Measurements from ENCODE around the gene TMEM125.

TMEM125 gene

GRCh38 chr1:43279161-43279560, 9.4 kb downstream of the TMEM125 start:
- Histone ChIP-seq H2BK120ac (ENCODE audit: low read depth, low read length) (peak overlapping the region; percentile 77), H3K79me1 (ENCODE audit: low read depth, low read length) (no peaks in the 10 kb centered on the region), H2AFZ (ENCODE audit: low read length) (no peak overlapping the region), H4K91ac (ENCODE audit: low read depth, low read length, poor library complexity) (no peak overlapping the region), H3K4ac (ENCODE audit: low read length) (peak overlapping the region; percentile 13), H2AK5ac (ENCODE audit: low read depth, low read length) (peak overlapping the region; percentile 50), H2BK5ac (ENCODE audit: low read length) (peak overlapping the region; percentile 39), H3K4me1 (ENCODE audit: control insufficient read depth in 2 of 2, insufficient read depth in 1 of 2, low read depth in 1 of 2, low read length in 2 of 2) (peaks cover 9% of the 10 kb centered on the region in 2 donors), H2BK12ac (ENCODE audit: low read length) (no peak overlapping the region), H3K27me3 (ENCODE audit: control insufficient read depth in 3 of 3, insufficient read depth in 3 of 3, low read depth in 1 of 3, low read length in 3 of 3) (peaks cover 0 to 2% (median 0%) of the 10 kb centered on the region in 3 experiments), H3K18ac (ENCODE audit: low read length) (peak overlapping the region; percentile 52), H3K14ac (ENCODE audit: low read length) (no peak overlapping the region), H3K23ac (ENCODE audit: low read depth, low read length, poor library complexity) (peak overlapping the region; percentile 28), H3K27ac (replicated peaks; ENCODE audit: low read length) (no peak overlapping the region), H3K9ac (ENCODE audit: low read depth, low read length, poor library complexity) (no peak overlapping the region), H2BK15ac (ENCODE audit: low read length) (no peak overlapping the region), H3K4me2 (ENCODE audit: insufficient read depth, low read length, poor library complexity, severe bottlenecking) (no peak overlapping the region), H4K8ac (ENCODE audit: low read depth, low read length) (no peak overlapping the region), H3K9me3 (replicated peaks in 1 of 2; ENCODE audit: control insufficient read depth in 2 of 2, insufficient read depth in 1 of 2, low read depth in 1 of 2, low read length in 2 of 2) (peaks cover 0 to 5% of the 10 kb centered on the region in 2 donors), H3K36me3 (replicated peaks in 1 of 2; ENCODE audit: control insufficient read depth in 2 of 2, insufficient read depth in 2 of 2, low read length in 2 of 2) (no peaks in the 10 kb centered on the region), H3K4me3 (ENCODE audit: low read length in 2 of 2) (no peak overlapping the region)
- no peak for DNase-seq (ENCODE audit: low spot score)
- no CpG with 5 or more reads among the region's 5 CpGs for WGBS, 2 donors (ENCODE audit: extremely low coverage in 2 of 2, insufficient read length in 2 of 2, insufficient replicate concordance in 1 of 2)

GRCh38 chr1:43279666-43280065, 9.9 kb downstream of the TMEM125 start:
- no peak overlapping the region for H3K14ac ChIP-seq (ENCODE audit: low read length)
- no peak overlapping the region for H2AK5ac ChIP-seq (ENCODE audit: low read depth, low read length)
- no peak overlapping the region for H3K18ac ChIP-seq (ENCODE audit: low read length)
- H3K23ac ChIP-seq (ENCODE audit: low read depth, low read length, poor library complexity): no peak overlapping the region
- no peak overlapping the region for H3K4ac ChIP-seq (ENCODE audit: low read length)
- no peak overlapping the region for H2BK12ac ChIP-seq (ENCODE audit: low read length)
- no CpG with 5 or more reads among the region's 6 CpGs for WGBS, 2 donors (ENCODE audit: extremely low coverage in 2 of 2, insufficient read length in 2 of 2, insufficient replicate concordance in 1 of 2)
- H2BK15ac ChIP-seq (ENCODE audit: low read length): no peak overlapping the region
- H3K4me1 ChIP-seq (ENCODE audit: control insufficient read depth in 2 of 2, insufficient read depth in 1 of 2, low read depth in 1 of 2, low read length in 2 of 2): peaks cover 9 to 10% of the 10 kb centered on the region in 2 donors
- H3K9ac ChIP-seq (ENCODE audit: low read depth, low read length, poor library complexity): no peak overlapping the region
- peak overlapping the region; percentile 77 for H2BK120ac ChIP-seq (ENCODE audit: low read depth, low read length)
- peaks cover 0 to 6% (median 0%) of the 10 kb centered on the region in 3 experiments for H3K27me3 ChIP-seq (ENCODE audit: control insufficient read depth in 3 of 3, insufficient read depth in 3 of 3, low read depth in 1 of 3, low read length in 3 of 3)
- DNase-seq (ENCODE audit: low spot score): no peak
- H4K91ac ChIP-seq (ENCODE audit: low read depth, low read length, poor library complexity): no peak overlapping the region
- H3K4me3 ChIP-seq (ENCODE audit: low read length in 2 of 2): no peak overlapping the region
- peaks cover 0 to 5% of the 10 kb centered on the region in 2 donors for H3K9me3 ChIP-seq (replicated peaks in 1 of 2; ENCODE audit: control insufficient read depth in 2 of 2, insufficient read depth in 1 of 2, low read depth in 1 of 2, low read length in 2 of 2)
- no peaks in the 10 kb centered on the region for H3K36me3 ChIP-seq (replicated peaks in 1 of 2; ENCODE audit: control insufficient read depth in 2 of 2, insufficient read depth in 2 of 2, low read length in 2 of 2)
- no peak overlapping the region for H3K27ac ChIP-seq (replicated peaks; ENCODE audit: low read length)
- no peaks in the 10 kb centered on the region for H3K79me1 ChIP-seq (ENCODE audit: low read depth, low read length)
- H2BK5ac ChIP-seq (ENCODE audit: low read length): peak overlapping the region; percentile 39
- no peak overlapping the region for H4K8ac ChIP-seq (ENCODE audit: low read depth, low read length)
- no peak overlapping the region for H3K4me2 ChIP-seq (ENCODE audit: insufficient read depth, low read length, poor library complexity, severe bottlenecking)
- no peak overlapping the region for H2AFZ ChIP-seq (ENCODE audit: low read length)

GRCh38 chr1:43280692-43281091, 10.9 kb downstream of the TMEM125 start:
- Histone ChIP-seq H3K27me3 (ENCODE audit: control insufficient read depth in 3 of 3, insufficient read depth in 3 of 3, low read depth in 1 of 3, low read length in 3 of 3) (peaks cover 0 to 7% (median 3%) of the 10 kb centered on the region in 3 experiments), H3K9ac (ENCODE audit: low read depth, low read length, poor library complexity) (no peak overlapping the region), H3K23ac (ENCODE audit: low read depth, low read length, poor library complexity) (no peak overlapping the region), H4K8ac (ENCODE audit: low read depth, low read length) (no peak overlapping the region), H3K27ac (replicated peaks; ENCODE audit: low read length) (no peak overlapping the region), H2BK12ac (ENCODE audit: low read length) (no peak overlapping the region), H2AFZ (ENCODE audit: low read length) (no peak overlapping the region), H3K4me2 (ENCODE audit: insufficient read depth, low read length, poor library complexity, severe bottlenecking) (no peak overlapping the region), H3K18ac (ENCODE audit: low read length) (peak overlapping the region; percentile 32), H3K14ac (ENCODE audit: low read length) (no peak overlapping the region), H3K9me3 (replicated peaks in 1 of 2; ENCODE audit: control insufficient read depth in 2 of 2, insufficient read depth in 1 of 2, low read depth in 1 of 2, low read length in 2 of 2) (peaks cover 0 to 5% of the 10 kb centered on the region in 2 donors), H3K4me3 (ENCODE audit: low read length in 2 of 2) (no peak overlapping the region), H3K4me1 (ENCODE audit: control insufficient read depth in 2 of 2, insufficient read depth in 1 of 2, low read depth in 1 of 2, low read length in 2 of 2) (peaks cover 9 to 19% of the 10 kb centered on the region in 2 donors), H3K79me1 (ENCODE audit: low read depth, low read length) (no peaks in the 10 kb centered on the region), H3K4ac (ENCODE audit: low read length) (no peak overlapping the region), H2AK5ac (ENCODE audit: low read depth, low read length) (no peak overlapping the region), H2BK120ac (ENCODE audit: low read depth, low read length) (no peak overlapping the region), H2BK15ac (ENCODE audit: low read length) (no peak overlapping the region), H4K91ac (ENCODE audit: low read depth, low read length, poor library complexity) (no peak overlapping the region), H3K36me3 (replicated peaks in 1 of 2; ENCODE audit: control insufficient read depth in 2 of 2, insufficient read depth in 2 of 2, low read length in 2 of 2) (no peaks in the 10 kb centered on the region), H2BK5ac (ENCODE audit: low read length) (no peak overlapping the region)
- no CpG with 5 or more reads among the region's 2 CpGs for WGBS, 2 donors (ENCODE audit: extremely low coverage in 2 of 2, insufficient read length in 2 of 2, insufficient replicate concordance in 1 of 2)
- no peak for DNase-seq (ENCODE audit: low spot score)

GRCh38 chr1:43282220-43283195, 12.7 kb downstream of the TMEM125 start:
- no peaks in the 10 kb centered on the region for H3K36me3 ChIP-seq (replicated peaks in 1 of 2; ENCODE audit: control insufficient read depth in 2 of 2, insufficient read depth in 2 of 2, low read length in 2 of 2)

More at GRCh38 chr1:43282220-43283195, 12.7 kb downstream of the TMEM125 start:
- H3K9me3 ChIP-seq (replicated peaks in 1 of 2; ENCODE audit: control insufficient read depth in 2 of 2, insufficient read depth in 1 of 2, low read depth in 1 of 2, low read length in 2 of 2): peaks cover 0 to 5% of the 10 kb centered on the region in 2 donors
- H2BK120ac ChIP-seq (ENCODE audit: low read depth, low read length): no peak overlapping the region
- H3K4me3 ChIP-seq (ENCODE audit: low read length in 2 of 2): no peak overlapping the region
- WGBS, 2 donors (ENCODE audit: extremely low coverage in 2 of 2, insufficient read length in 2 of 2, insufficient replicate concordance in 1 of 2): no CpG with 5 or more reads among the region's 15 CpGs
- no peak overlapping the region for H3K27ac ChIP-seq (replicated peaks; ENCODE audit: low read length)
- H2BK12ac ChIP-seq (ENCODE audit: low read length): no peak overlapping the region
- no peak overlapping the region for H3K9ac ChIP-seq (ENCODE audit: low read depth, low read length, poor library complexity)
- peaks cover 0 to 12% (median 5%) of the 10 kb centered on the region in 3 experiments for H3K27me3 ChIP-seq (ENCODE audit: control insufficient read depth in 3 of 3, insufficient read depth in 3 of 3, low read depth in 1 of 3, low read length in 3 of 3)
- H3K14ac ChIP-seq (ENCODE audit: low read length): no peak overlapping the region
- H3K23ac ChIP-seq (ENCODE audit: low read depth, low read length, poor library complexity): peak overlapping the region; percentile 16
- H3K18ac ChIP-seq (ENCODE audit: low read length): peak overlapping the region; percentile 60
- H3K4me1 ChIP-seq (ENCODE audit: control insufficient read depth in 2 of 2, insufficient read depth in 1 of 2, low read depth in 1 of 2, low read length in 2 of 2): peaks cover 9 to 20% of the 10 kb centered on the region in 2 donors
- no peak overlapping the region for H2AK5ac ChIP-seq (ENCODE audit: low read depth, low read length)
- H2AFZ ChIP-seq (ENCODE audit: low read length): no peak overlapping the region
- no peaks in the 10 kb centered on the region for H3K79me1 ChIP-seq (ENCODE audit: low read depth, low read length)
- no peak overlapping the region for H3K4me2 ChIP-seq (ENCODE audit: insufficient read depth, low read length, poor library complexity, severe bottlenecking)
- H2BK15ac ChIP-seq (ENCODE audit: low read length): peak overlapping the region; percentile 69
- H4K8ac ChIP-seq (ENCODE audit: low read depth, low read length): no peak overlapping the region
- no peak overlapping the region for H4K91ac ChIP-seq (ENCODE audit: low read depth, low read length, poor library complexity)
- H2BK5ac ChIP-seq (ENCODE audit: low read length): no peak overlapping the region
- DNase-seq (ENCODE audit: low spot score): no peak
- H3K4ac ChIP-seq (ENCODE audit: low read length): peak overlapping the region; percentile 66

Data from neuronal stem cell (in vitro differentiated cells).